GM19467 (cell line): ENCODE data around the gene PLEKHG4B.

Experiments used
- ATAC-seq: cut with Tn5 transposase; IDR thresholded peaks from one replicate; pipeline ENCODE4 v1.9.1; 2021; ENCODE audit warnings: mild to moderate bottlenecking, moderate library complexity; ENCODE audit not compliant: unreplicated experiment

PLEKHG4B gene

DNA sequence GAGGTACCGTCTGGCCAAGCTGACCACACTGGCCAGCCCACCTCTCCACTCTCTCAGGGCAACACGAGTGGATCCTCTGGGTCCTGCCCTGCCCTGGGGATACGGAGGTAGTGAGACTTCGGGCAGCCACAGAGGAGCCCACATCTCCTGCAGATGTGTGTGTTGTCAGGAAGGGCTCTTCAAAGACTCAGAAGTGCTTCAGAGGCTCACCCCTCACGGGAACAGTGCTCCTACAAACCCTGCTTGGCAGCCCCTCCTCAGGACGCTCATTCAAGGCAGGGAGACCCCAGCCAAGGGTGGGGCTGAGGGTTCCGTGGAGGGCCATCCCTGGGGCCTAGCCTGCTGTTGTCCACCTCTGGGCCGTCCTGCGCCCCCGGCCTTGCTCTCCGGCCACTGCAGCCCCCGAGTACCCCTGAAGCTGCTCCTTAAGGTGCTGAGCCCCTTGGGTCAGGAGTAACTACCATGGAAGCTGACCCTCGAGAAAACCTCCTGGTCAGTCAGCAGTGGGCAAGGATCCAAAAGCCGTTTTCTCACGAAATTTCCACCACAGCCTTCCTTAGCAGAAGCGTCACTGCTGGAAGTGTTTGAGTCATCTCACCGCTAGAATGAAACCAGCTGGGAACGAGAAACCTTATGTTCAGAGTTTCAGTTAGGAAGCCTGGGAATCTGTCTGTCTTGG, 76.2 kb downstream of the PLEKHG4B start:
- ATAC-seq, result no peak

DNA sequence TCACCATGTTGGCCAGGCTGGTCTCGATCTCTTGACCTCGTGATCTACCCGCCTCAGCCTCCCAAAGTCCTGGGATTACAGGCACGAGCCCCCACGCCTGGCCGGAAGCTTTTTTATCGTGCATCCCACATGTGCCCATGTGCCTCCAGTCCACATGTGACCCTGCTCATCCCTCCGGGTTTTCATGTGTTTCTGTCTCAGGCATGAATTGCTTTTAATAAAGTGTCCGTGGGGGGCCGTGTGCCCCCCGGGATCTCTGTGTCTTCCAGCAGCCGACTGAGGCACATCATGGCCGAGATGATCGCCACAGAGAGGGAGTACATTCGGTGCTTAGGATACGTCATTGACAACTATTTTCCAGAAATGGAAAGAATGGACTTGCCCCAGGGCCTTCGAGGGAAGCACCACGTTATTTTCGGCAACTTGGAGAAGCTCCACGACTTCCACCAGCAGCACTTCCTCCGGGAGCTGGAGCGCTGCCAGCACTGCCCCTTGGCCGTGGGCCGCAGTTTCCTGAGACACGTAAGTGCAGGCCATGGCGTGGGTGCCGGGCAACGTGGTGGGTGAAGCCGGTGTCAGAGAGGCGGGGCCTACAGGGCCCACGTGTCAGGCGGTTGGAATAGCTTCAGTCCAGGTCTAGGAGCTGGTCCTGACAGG, 77.2 kb downstream of the PLEKHG4B start:
- ATAC-seq, result no peak

DNA sequence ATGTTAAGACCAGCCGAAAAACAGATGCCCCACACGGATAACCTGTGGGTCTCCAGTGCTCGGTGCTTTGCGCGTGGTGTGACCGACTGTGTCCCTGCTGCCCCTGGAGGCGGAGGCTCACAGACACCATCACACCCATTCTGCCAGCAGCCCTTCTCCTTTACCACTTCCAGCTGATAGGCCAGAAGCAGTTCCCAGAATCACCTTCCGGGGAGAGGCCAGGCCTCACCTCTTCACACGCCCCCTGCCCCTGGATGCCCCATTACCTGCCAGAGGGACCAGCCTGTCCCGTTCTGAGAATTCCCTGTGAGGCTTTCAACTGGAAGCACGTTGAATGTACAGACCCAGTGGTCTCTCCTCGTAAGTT, 77.7 kb downstream of the PLEKHG4B start:
- no peak for ATAC-seq

DNA sequence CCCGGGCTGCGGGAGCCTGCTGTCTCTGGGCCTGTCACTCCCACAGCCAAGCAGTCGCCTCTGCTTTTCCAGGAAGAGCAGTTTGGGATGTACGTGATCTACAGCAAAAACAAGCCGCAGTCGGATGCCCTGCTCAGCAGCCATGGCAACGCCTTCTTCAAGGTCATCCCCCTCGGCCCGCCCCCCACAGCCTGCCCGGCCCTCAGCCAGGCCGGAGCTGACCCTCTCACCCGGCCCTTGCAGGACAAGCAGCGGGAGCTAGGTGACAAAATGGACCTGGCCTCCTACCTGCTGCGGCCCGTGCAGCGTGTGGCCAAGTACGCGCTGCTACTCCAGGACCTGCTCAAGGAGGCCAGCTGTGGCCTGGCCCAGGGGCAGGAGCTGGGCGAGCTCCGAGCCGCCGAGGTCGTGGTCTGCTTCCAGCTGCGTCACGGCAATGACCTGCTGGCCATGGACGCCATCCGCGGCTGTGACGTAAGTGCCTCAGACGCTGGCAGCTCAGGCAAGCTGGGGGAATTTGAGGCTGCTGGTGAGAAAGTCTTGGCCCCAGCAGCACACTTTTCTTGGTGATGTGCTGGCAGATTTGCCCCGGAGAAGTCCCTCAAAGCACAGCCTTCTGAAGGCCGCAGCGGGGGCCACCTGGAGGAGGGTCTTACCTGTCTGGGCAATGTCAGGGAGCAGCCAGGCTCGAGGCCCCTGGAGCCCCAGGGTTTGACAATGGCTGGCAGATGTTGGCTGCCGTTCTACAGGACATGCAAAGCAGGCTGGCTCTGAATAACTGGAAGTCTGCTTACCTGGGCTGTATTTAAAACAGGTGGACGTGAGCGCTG, 79.2 kb downstream of the PLEKHG4B start:
- ATAC-seq, result no peak

DNA sequence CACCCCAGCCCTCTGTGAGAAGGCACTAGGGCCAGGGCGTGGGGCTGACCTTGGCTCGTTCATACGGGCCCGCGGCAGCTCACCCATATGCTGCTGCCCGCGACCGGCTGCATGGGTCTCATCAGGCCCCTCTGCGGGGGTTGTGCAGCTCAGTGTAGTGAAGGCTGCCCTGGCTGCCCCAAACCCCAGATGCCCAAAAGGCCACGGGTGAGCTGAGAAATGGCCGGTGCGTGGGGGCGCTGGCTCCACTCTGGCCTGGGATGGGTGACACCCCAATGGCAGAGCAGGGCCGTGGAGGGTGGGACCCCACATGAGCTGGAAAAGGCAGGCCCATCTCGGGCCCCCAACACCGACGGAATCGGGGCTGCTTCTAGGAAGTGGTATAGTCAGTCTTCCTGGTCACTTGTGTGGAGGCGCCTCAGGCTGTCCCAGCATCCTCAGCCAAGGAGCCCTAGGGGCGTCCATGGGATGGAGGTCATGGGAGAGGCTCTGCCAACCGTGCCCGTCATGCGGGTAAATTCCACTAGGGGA, 79.9 kb downstream of the PLEKHG4B start:
- ATAC-seq, result no peak

DNA sequence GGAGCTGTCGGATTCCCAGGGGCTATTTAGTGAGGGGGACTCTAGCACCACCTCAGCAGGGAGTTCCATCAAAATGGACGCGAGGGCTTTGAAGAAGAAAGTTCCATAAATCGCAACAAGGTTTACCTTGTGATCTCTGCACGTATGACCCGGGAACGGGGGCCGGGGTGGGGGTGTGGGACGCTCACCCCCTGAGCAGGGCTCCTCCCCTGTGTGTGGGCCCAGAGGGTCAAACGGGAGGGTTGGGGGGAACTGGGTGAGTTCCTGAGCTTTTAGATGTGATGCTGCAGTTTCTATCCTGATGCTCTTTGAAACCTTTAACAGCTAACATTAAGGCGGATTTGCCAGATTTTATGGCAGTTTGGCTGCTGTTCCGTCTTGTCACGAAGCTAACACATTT, 80.5 kb downstream of the PLEKHG4B start:
- ATAC-seq, result no peak

DNA sequence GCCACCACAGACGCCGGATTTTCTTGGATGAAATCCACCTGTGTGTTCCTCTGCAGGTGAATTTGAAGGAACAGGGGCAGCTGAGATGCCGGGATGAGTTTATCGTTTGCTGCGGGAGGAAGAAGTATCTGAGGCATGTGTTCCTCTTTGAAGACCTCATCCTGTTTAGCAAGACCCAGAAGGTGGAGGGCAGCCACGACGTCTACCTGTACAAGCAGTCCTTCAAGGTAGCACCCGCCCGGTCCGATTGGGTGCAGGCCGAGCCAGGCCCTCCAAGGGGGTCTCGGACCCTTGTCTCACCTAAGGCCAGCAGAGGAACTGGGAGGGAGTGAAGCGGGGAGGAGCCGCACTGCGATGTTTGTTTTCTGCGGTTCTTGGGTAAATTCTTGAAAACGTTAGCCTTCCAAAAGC, 80.9 kb downstream of the PLEKHG4B start:
- no peak for ATAC-seq

DNA sequence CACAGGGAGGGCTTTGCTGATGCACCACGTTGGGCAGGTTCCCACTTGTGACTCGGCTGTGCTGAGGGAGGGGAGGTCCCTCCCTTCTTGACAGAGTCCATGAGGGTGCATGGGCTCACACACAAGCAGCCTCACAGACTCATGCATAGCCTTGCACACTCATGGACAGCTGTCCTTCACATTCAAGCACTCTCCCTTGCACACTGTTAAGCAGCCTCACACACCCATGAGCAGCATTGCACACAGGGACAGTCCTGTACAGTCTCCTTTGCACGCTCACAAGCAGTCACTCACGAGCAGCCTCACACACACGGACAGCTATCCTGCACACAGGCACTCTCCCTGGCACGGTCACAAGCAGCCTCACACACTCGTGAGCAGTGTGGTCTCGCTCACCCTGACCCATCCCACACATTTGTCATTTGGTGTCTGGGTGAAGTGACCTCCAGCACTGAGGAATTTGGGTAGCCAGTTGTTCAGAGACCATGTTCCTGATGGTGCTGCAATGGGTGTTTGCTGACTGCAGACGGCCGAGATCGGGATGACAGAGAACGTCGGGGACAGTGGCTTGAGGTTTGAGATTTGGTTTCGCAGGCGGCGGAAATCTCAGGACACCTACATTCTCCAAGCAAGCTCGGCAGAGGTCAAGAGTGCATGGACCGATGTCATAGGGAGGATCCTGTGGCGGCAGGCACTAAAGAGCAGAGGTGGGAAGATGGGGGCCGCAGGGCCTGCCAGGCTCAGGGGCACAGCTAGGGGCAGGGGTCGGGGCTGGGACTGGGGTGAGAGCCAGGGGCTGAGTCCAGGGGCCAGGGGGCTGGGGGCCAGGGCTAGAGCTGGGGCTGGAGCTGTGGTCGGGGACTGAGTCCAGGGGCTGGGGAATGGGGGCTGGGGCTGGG, 81.7 kb downstream of the PLEKHG4B start:
- ATAC-seq, result no peak

DNA sequence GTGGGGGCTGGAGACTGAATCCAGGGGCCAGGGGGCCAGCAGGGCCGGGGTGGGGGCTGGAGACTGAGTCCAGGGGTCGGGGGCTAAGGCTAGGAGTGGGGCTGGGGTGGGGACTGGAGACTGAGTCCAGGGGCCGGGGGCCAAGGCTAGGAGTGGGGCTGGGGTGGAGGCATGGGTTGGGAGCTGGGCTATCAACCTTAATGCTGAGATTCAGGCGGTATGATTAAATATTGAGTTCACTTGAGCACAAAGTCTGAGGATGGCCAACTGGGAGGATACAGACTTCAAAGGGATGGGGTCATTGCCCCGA, 82.3 kb downstream of the PLEKHG4B start:
- ATAC-seq, result no peak

DNA sequence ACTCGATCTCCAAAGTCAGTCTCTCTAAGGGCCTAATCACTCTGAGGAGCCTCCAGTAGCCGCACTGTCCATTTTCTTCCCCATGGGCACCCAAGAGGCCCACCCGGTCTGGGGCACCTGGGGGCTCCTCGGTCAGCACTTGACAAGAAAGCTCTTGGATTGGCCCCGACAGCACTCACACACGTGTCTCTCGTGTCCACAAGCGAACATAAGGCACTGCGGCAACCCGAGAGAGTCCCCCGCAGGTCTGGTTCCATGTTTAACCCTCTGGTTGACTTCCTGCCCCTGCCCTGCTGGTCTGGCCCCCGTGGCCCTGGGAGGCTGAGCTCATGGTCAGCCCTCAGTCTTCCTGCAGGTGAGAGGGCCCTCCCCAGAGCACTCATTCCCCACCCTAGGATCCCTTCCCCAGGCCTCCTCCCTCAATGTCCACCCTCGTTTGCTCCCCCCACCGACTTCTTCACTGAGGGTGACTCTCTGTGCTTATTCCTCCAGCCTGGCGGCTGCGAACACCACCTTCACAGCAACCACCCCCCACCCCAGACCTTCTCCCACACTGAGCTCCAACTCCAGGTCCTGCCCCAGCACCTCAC, 83.0 kb downstream of the PLEKHG4B start:
- ATAC-seq, result no peak

DNA sequence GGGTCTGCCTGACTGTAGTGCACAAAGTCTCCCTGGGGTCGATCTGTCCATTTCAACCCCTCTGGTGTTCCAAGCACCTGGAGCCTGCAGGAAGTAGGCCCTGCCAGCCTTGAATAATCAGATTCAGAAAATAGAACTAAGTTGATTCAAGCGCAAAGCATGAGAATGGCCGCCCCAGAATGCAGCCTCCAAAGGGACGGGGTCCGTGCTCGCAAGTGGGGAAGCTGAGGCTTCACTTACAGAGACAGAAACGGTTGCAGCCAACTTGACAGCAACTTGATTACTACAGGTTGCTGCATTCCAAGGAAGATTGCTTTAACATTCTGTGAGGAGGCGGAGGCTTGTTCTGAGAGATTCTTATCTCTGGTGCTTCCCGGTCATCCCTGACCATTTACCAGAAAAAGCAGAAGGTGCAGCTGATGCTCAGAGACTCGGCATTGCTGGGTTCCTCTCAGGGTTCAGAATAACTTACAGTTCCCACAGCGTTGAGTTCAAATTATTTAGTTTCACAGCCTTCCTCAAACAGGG, 84.4 kb downstream of the PLEKHG4B start:
- no peak for ATAC-seq

DNA sequence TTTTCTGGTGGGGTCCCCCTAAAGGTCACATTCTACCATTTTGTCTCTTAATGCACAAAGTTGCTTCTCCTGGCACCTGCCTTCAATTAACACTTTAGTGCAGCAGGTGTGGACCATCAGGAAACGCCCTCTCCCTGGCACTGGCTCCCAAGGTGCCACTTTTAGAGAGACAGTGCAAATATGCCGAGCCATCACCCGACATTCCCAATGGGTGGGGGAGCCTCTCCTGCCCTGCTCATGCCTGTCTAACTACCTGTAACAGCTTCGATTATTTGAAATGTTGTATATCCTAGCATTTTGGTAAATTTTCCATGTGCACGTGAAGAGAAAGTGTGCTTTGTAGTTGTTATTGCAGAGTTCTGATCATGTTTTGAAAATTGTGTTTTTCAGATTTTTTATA, 86.1 kb downstream of the PLEKHG4B start:
- ATAC-seq, result no peak

DNA sequence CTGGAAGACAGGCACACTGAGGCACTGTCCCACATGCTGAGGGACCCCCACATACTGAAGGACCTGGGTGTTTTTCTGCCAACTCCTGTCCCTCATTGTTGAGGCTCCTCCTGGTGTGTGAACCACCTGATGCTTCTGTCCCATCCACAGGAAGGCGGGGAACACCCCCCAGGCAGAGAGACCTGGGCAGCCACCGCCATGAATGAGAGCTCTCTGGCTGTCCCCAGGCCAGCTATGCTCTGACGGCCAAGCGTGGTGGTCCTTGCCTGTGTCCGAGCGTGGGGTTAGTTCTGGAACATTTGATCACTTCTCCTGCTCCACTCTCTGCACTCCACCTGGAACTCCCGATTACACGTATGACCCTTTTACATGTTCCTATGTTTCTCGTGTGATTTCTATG, 87.4 kb downstream of the PLEKHG4B start:
- ATAC-seq, result no peak

DNA sequence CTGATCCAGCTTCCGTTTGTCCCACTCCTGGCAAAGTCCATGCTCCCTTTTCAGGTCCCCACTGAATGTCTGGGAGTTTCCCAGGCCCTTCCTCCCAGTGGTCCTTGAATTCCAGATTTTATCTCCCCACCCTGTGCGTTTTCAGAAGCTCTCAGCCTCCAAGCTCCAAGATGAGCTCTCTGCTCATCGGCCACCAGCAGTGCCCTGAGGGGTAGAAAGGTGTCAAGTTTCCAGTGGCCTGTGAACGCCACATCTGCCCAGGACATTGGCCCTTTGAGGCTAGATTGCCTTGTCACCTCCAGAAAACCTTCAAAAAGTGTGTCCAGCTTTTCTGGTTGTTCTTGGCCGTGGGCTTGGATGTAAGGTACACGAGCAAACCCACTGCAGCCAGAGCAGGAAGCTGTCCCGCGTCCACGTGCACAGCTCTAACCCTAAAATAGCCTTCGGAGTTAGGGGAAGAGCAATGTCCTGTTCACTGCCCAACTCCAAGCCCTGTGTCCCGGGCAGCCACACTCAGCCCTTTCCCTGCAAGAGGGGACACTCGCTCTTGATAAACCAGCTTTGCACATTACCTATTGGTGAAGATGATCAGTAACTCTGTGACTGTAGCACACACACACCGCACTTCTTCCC, 88.4 kb downstream of the PLEKHG4B start:
- no peak for ATAC-seq

DNA sequence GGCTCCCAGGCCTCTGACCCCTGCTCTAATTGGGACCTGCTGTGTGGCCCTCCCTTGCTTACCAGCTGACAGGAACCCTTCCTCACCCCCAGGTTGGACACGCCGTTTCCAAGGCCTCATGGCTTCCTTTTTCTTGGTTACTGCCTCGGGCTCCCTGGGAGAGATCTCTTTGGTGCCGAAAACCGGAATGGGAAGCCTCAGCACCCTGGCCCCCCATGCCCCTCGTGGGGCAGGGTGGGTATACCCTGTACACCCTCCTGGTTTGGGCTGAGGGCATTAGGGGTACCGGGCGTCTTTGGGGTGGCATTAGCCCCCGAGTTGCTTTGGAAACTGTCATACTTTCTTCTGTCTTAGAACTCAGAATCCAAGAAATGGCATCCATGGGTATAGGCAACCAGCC, 89.2 kb downstream of the PLEKHG4B start:
- no peak for ATAC-seq

DNA sequence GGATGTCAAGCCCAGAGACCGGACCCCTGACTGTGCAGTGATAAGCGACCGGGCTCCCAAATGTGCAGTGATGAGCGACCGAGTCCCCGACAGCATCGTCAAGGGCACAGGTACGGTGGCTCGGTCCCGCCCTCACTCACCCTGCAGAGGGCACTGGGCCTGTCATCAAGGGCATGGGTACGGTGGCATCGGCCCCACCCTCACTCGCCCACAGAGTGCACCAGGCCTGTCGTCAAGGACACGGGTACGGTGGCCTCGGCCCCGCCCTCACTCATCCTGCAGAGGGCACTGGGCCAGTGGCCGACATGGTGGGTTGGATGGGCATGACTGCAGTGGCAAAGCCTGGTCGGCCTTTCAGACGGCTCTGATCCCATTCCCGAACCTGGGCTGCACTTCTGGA, 89.6 kb downstream of the PLEKHG4B start:
- ATAC-seq, result no peak

DNA sequence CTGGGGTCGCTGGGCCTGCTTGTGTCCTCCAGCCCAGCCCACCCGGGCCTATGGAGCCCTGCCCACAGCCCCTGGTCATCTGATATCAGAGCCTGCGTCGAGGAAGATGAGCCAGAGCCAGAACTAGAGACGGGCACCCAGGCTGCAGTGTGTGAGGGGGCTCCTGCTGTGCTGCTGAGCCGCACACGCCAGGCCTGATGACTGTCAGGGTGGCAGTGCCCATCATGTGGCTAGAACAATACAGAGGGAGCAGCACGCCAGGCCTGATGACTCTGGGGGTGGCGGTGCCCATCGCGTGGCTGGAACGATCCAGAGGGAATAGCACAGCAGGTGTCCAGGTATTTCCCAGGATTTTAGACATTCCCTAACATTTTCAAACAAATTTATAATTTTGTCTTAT, 90.2 kb downstream of the PLEKHG4B start:
- no peak for ATAC-seq

DNA sequence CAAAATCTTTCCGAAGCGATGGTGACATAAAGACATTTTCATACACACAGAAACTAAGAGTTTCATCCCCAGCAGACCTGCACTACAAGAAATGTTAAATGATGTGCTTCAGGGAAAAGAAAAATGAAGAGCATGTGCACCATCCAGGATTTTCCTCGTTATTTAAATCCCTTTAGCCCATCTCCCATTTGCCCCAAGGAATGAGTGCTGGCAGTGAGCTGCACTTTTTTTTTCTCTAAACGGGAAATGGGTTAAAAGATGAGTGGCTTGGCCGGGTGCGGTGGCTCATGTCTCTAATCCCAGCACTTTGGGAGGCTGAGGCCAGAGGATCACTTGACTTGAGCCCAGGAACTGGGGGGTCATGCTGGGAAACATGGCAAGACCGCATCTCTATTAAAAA, 92.5 kb downstream of the PLEKHG4B start:
- no peak for ATAC-seq

DNA sequence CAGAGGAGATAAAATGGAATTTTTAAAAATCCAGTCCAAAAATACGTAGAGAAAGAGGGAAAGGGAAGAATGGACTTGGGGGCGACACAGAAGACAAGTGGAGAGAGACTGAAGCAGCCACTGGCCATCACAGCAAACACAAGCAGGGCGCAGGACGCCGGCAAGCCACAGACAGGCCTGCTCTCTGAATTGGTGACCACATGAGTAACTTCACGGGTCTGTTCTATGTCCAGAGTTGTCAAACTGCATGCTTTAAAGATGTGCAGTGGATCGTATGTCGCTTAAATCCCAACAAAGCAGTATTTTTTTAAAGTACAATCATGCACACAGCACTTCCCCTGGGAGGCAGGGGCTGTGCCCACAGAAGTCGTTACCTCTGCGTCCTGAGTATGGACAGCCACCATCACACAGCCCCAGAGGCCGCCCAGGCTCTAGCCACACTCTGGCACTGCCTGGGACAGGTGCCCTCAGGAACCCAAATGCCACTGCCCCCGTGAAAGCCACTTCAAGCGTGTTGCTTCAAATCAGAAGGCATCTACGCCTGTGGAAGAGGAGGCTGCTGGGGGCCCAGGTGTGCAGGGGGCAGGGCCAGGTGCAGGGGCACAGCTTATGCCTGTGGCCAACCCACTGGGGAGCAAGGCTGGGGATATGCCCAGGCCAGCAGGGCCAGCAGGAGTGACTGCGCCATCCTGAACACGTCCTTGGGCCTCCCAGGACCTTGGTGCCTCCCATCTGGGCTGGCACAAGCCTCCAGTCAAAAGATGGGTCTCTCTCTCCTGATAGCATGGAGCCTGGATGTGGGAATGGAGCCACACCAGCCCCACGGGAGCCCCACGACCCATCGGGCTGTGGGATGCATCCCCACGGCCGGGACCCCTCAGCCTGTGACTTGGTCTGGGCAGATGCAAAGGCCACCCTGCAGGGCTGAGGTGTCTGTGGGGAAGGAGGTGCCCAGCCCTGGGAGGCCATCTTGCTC, 93.4 kb downstream of the PLEKHG4B start:
- ATAC-seq, result no peak
